ENCODE measurements around the gene PGGHG. TPM values are rescaled to one million over a fixed set of nuclear protein-coding genes. Genes with fewer than 3 reads are reported as not detected.
A peak's percentile ranks its signal among the peaks of the same experiment; 100 is the strongest.

The PGGHG gene
- 10 to 100 TPM; 17.0 to 24.9 TPM for total RNA-seq

DNA sequence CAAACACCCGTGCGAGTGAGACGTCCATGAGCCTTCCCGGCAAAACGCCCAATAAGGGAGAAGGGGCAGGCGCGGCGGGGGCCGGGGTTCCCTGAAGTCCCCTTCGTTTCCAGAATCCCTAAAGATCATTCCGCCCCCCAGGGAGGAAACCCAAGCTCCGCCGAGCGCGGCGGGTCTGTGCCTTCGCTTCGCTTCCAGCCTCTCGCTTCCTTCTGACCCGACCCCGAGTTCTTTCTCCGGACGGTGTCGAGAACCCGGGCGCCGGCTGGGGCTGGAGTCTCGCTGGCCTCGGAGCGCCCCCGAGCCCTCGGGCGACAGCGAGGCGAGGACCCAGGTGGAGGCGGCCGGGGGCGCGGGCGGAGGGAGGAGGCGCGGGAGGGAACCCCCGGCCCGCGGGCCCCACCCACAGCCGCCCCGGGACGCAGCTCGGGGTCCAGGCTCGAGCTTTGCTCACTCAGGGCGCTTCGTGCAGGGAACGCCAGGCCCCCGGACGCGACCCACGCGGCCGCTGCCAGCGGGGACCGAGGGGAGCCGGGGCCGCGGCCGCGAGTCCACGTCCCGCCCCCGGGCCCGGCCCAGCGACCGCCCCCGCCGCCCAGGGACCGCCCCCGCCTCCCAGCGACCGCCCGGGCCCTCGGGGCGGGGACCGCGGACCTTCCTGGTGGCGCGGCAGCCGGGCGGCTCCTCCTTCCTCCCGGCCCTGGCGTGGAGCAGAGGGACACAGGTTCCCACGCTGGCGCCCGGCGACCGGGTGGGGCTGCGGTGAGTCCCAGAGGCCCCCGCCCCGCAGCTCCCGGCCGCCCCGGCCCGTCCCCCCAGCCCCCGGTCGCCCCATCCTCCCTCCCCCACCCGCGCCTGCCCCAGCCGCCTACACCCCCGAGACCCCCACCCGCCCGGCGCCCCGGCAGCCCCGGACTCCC, at the start of gene PGGHG:
Gene PGGHG, plus strand, starts transcription at position 649 of the 920 bp plus-strand sequence. CDS start 691 bp downstream, outside the sequence.
- H3K4me3 Mint-ChIP-seq: peak within 1 kb of the TSS; percentile 90
- peak within 1 kb of the TSS; percentile 51 to 68 for H3K27ac Mint-ChIP-seq
- ATAC-seq (peak; percentile 86 to 92), DNase-seq (ENCODE audit: low spot score) (peak; percentile 85)
- H3K9me3 Mint-ChIP-seq: no peaks in the 10 kb centered on the region
- peaks cover 2 to 16% of the 10 kb centered on the region in 2 donors for H3K27me3 Mint-ChIP-seq
- H3K36me3 Mint-ChIP-seq: no peaks in the 10 kb centered on the region
- peaks cover 15 to 24% of the 10 kb centered on the region in 2 donors for H3K4me1 Mint-ChIP-seq (ENCODE audit: low read depth in 2 of 2)

DNA sequence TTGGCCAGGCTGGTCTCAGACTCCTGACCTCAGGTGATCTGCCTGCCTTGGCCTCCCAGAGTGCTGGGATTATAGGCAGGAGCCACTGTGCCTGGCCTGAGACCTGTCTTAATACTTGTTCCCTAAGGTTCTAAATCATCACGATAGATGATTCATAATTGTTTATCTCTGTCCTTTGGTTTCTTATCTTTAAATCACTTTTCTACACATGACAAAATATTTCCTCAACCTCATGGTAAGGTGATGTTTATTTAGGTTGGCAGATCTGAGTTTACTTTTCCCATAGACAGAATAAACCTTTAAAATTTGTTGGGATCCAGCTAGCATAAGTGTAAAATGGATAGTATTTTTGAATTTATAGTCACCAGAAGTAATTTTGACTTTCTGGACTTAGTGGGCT, 48.6 kb upstream of the PGGHG start:
- H3K4me1 Mint-ChIP-seq (ENCODE audit: low read depth in 2 of 2): peaks cover 35 to 47% of the 10 kb centered on the region in 2 donors

DNA sequence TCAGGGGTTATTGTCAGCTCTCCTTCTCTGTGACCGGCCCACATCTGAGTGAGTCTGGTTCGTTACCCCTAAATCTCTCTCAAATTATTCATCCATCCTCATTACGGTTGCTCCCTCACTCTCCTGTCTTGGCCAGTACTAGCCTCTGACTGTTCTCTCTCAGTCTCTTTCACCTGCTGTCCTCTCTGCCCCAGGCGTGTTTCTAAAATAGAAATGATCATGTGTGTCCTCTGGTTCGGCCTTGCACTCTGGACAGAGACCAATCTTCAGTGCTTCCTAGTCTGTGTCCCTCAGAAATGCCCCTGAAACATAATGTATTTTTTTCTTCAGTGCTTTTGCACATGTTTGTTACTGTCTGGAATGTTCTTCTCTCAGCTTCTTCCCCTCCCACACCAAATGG, 47.3 kb upstream of the PGGHG start:
- Mint-ChIP-seq H3K27me3 (no peaks in the 10 kb centered on the region), H3K4me3 (no peak overlapping the region), H3K4me1 (ENCODE audit: low read depth in 2 of 2) (peaks cover 29 to 42% of the 10 kb centered on the region in 2 donors), H3K36me3 (peaks cover 42% of the 10 kb centered on the region), H3K9me3 (no peaks in the 10 kb centered on the region), H3K27ac (peak overlapping the region in 1 of 2 donors; percentile 36)
- no peak for DNase-seq (ENCODE audit: low spot score)
- no peak for ATAC-seq

More for the DNA sequence above, 48.6 kb upstream of the PGGHG start:
- no peaks in the 10 kb centered on the region for H3K27me3 Mint-ChIP-seq
- no peak overlapping the region for H3K4me3 Mint-ChIP-seq
- DNase-seq (ENCODE audit: low spot score): no peak
- no peak for ATAC-seq
- H3K9me3 Mint-ChIP-seq: no peaks in the 10 kb centered on the region
- no peak overlapping the region for H3K27ac Mint-ChIP-seq
- H3K36me3 Mint-ChIP-seq: peaks cover 34% of the 10 kb centered on the region

DNA sequence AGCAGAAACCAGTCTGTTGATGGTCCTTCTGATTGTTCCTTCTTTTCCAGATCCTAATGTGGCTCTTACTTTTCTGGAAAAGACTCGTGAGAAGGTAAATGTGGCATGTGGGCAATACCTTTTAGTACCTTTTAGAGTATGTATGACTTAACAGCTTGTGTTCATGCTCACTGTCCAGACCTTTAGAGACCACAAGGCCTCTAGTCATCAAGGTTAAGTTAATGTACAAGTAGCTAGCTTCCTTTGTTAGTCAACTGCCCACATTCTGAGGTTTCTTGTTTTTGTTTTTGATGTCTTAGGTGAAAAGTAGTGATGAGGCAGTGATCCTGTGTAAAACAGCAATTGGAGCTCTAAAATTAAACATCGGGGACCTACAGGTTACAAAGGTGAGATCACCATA, 44.5 kb upstream of the PGGHG start:
- ATAC-seq: no peak

DNA sequence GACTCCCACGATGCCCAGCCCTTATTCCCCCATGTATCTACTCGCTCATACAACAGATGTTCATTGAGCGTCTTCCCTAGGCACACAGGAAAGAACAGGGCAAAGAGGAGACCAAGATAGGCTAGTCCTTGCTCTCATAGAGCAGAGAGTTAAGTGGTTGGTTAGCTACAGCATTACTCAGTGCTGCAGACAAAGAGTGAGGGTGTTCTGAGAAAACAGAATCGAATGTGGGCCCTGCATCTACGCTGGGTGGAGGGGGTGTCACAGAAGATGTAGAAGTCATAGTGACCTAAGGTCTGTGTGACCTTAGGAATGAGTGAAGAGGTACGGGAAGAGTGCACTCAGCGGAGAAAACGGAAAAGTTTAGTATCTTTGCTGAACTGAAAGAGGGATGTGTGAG, 39.9 kb upstream of the PGGHG start:
- H3K27ac Mint-ChIP-seq: no peak overlapping the region
- no peak for DNase-seq (ENCODE audit: low spot score)
- no peak overlapping the region for H3K4me3 Mint-ChIP-seq
- H3K27me3 Mint-ChIP-seq: no peaks in the 10 kb centered on the region
- H3K9me3 Mint-ChIP-seq: no peaks in the 10 kb centered on the region
- H3K36me3 Mint-ChIP-seq: peaks cover 32% of the 10 kb centered on the region
- peaks cover 5 to 10% of the 10 kb centered on the region in 2 donors for H3K4me1 Mint-ChIP-seq (ENCODE audit: low read depth in 2 of 2)
- ATAC-seq: no peak

More for the DNA sequence above, 44.5 kb upstream of the PGGHG start:
- no peak for DNase-seq (ENCODE audit: low spot score)
- Mint-ChIP-seq H3K9me3 (no peaks in the 10 kb centered on the region), H3K4me1 (ENCODE audit: low read depth in 2 of 2) (peaks cover 23 to 27% of the 10 kb centered on the region in 2 donors), H3K27me3 (no peaks in the 10 kb centered on the region), H3K36me3 (peaks cover 51% of the 10 kb centered on the region), H3K4me3 (no peak overlapping the region), H3K27ac (no peak overlapping the region)

DNA sequence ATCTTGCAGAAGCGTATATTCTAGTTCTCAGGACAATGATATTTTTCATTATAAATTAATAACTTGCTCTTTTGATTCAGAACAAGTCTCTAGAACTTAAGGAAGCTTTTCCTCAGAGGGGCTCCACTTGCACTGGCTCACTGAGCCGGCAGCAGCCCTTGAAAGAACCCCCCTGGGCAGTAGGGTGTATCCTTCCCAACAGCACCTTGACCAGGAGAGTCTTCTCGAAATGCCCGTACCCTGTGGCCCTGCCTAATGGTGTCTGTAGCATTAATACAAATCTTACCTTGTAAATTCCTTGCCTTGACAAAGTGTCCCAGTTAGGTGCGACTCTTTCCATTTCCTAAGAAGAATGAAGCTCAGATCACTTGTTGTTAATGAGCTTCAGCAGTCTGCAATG, 38.7 kb upstream of the PGGHG start:
- no peak for ATAC-seq
- H3K4me3 Mint-ChIP-seq: no peak overlapping the region
- peaks cover 5 to 8% of the 10 kb centered on the region in 2 donors for H3K4me1 Mint-ChIP-seq (ENCODE audit: low read depth in 2 of 2)
- no peak for DNase-seq (ENCODE audit: low spot score)
- peaks cover 28% of the 10 kb centered on the region for H3K36me3 Mint-ChIP-seq
- no peaks in the 10 kb centered on the region for H3K9me3 Mint-ChIP-seq
- no peaks in the 10 kb centered on the region for H3K27me3 Mint-ChIP-seq
- H3K27ac Mint-ChIP-seq: no peak overlapping the region

DNA sequence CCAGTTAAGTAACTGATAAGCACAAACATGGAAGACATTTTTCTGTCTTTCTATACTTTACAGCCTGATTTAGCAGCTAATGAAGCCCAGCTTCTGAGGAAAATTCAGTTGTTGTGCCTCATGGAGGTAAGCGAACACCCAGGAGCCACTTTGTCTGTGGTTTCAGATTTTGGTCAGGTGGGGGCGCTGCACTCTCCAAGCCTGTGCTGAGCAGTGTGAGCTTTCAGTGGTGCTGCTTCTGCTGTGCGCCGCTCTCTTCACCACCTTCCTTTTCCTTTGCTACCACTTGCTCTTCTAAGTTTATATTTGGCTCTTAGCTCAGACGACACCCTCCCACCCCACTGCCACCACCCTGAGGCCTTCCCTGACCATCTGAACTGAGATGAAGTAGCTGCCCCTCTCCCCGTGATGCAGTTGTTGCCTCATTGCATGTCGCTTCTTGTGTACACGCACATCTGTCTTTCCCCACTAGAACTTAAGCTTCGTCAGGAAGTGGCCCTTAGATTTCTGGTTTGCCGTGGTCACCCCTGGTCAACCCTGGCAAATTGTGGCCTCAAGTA, 38.1 kb upstream of the PGGHG start:
- Mint-ChIP-seq H3K4me1 (ENCODE audit: low read depth in 2 of 2) (peaks cover 5 to 7% of the 10 kb centered on the region in 2 donors), H3K27ac (no peak overlapping the region), H3K4me3 (no peak overlapping the region), H3K27me3 (no peaks in the 10 kb centered on the region), H3K9me3 (no peaks in the 10 kb centered on the region), H3K36me3 (peaks cover 22% of the 10 kb centered on the region)
- ATAC-seq (peak; percentile 79), DNase-seq (ENCODE audit: low spot score) (peak; percentile 75)

DNA sequence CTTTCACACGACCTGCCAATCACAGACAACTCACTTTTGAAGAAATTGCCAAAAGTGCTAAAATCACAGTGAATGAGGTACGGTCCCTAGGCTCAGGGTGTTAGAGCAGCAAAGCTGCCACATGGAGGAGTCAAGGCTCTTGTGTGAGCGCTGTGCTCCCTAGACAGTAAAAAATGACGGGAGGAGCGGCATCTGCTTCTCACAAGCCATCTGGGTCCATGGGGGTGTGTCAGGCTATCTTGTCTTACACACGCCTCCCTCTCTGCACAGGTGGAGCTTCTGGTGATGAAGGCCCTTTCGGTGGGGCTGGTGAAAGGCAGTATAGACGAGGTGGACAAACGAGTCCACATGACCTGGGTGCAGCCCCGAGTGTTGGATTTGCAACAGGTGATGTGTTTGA, 37.4 kb upstream of the PGGHG start:
- H3K27ac Mint-ChIP-seq: no peak overlapping the region
- H3K9me3 Mint-ChIP-seq: no peaks in the 10 kb centered on the region
- peaks cover 5 to 7% of the 10 kb centered on the region in 2 donors for H3K4me1 Mint-ChIP-seq (ENCODE audit: low read depth in 2 of 2)
- H3K36me3 Mint-ChIP-seq: peaks cover 20% of the 10 kb centered on the region
- DNase-seq (ENCODE audit: low spot score) (no peak), ATAC-seq (no peak)
- H3K27me3 Mint-ChIP-seq: no peaks in the 10 kb centered on the region
- no peak overlapping the region for H3K4me3 Mint-ChIP-seq

DNA sequence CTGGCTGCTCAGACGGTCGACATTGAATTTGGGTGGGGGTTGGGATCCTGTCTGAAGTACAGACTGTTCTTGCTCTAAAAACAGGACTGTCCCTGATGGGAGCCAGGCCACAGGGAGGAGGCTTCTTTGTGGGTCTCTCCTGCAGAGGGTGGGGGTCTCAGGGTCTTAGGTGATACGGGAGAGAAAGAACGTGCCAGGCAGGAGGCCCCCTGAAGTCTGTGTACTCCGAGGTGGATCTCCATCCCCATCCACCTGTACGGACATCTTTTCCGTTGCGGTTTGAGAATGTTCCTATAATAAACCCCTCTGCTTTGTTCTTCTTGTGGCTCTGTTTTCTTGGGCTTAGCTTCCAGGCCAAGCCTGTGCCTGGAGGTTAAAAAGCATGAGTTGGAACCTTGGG, 36.3 kb upstream of the PGGHG start:
- H3K27ac Mint-ChIP-seq: no peak overlapping the region

DNA sequence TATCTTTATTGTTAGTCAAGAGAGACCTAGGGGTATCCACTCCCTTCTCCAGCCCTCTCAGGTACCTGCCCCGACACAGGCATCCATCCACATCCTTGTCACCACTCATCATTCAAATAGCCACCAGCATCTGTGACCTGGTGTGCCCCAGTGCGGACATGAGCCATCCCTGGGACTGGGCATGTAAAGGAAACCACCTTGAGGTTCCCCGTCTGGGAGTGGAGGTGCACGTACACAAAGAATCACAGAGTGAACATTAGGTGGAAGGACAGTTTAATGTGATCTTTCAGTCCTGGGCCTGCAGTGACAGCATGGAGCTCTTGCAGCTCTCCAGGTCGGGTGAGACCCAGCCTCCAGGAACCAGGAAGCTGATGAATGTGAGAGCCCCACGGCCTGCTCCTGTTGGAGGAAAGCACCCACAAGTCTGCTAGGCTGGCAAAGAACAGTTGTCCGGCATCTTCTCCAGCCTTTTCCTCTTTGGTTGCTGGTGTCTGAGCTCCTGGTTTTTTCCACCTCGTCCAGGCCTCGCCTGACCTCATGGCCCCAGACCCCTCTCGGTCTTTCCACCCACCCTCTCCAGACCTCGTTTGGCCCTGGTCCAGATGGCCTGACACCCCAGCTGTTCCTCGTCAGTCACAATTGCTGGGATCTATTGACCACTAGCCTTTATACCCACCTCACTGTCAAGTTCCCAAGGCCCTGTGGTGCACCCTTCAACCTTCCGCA, 35.6 kb upstream of the PGGHG start:
- ATAC-seq (no peak), DNase-seq (ENCODE audit: low spot score) (no peak)
- H3K9me3 Mint-ChIP-seq: no peaks in the 10 kb centered on the region
- H3K4me3 Mint-ChIP-seq: no peak overlapping the region
- H3K27me3 Mint-ChIP-seq: no peaks in the 10 kb centered on the region
- peaks cover 5 to 7% of the 10 kb centered on the region in 2 donors for H3K4me1 Mint-ChIP-seq (ENCODE audit: low read depth in 2 of 2)
- peaks cover 12% of the 10 kb centered on the region for H3K36me3 Mint-ChIP-seq
- no peak overlapping the region for H3K27ac Mint-ChIP-seq

More for the DNA sequence above, 36.3 kb upstream of the PGGHG start:
- H3K9me3 Mint-ChIP-seq: no peaks in the 10 kb centered on the region
- no peak overlapping the region for H3K4me3 Mint-ChIP-seq
- peaks cover 5 to 7% of the 10 kb centered on the region in 2 donors for H3K4me1 Mint-ChIP-seq (ENCODE audit: low read depth in 2 of 2)
- DNase-seq (ENCODE audit: low spot score): no peak
- peaks cover 12% of the 10 kb centered on the region for H3K36me3 Mint-ChIP-seq
- ATAC-seq: no peak
- H3K27me3 Mint-ChIP-seq: no peaks in the 10 kb centered on the region

DNA sequence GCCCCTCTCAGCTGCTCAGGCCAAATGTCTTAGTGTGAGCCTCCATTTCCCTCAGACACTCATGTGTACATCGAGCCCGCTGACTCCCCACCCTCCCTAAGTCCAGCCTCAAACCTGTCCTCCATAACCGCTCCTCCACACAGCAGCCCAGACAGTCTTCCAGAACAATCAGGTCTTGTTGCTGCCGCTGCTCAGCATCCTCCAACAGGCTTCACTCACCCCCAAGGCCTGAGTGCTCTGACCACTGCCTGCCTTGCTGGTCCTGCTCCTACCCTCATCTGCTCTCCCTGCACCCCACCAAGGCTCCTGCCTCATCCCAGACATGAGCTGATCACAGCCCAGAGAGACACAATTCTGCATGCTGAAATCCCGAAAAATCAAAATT, 35.0 kb upstream of the PGGHG start:
- Mint-ChIP-seq H3K36me3 (peaks cover 12% of the 10 kb centered on the region), H3K27me3 (no peaks in the 10 kb centered on the region), H3K4me1 (ENCODE audit: low read depth in 2 of 2) (peaks cover 5 to 7% of the 10 kb centered on the region in 2 donors), H3K4me3 (no peak overlapping the region), H3K27ac (no peak overlapping the region), H3K9me3 (no peaks in the 10 kb centered on the region)
- ATAC-seq (no peak), DNase-seq (ENCODE audit: low spot score) (no peak)

DNA sequence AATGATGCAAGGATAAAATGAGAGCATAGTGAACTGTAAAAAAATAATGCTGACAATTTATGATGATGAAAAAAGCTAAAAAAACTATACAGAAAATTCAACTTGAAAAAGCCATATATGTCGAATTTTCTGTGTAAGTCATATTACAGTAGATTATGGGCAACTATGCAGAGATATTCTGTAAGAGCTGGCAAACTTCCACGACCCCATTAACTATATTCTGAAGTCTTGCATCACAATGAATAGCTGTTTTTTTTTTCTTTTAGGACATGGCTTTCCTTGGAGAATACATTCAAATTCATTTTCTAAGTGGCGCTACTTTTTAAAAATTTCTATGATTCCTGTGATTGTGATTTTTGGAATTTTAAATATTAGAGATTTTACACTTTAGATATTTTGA, 33.8 kb upstream of the PGGHG start:
- Mint-ChIP-seq H3K27ac (no peak overlapping the region), H3K4me3 (no peak overlapping the region), H3K9me3 (no peaks in the 10 kb centered on the region), H3K27me3 (no peaks in the 10 kb centered on the region), H3K36me3 (peaks cover 5% of the 10 kb centered on the region), H3K4me1 (ENCODE audit: low read depth in 2 of 2) (peaks cover 0 to 3% of the 10 kb centered on the region in 2 donors)
- ATAC-seq (no peak), DNase-seq (ENCODE audit: low spot score) (no peak)

DNA sequence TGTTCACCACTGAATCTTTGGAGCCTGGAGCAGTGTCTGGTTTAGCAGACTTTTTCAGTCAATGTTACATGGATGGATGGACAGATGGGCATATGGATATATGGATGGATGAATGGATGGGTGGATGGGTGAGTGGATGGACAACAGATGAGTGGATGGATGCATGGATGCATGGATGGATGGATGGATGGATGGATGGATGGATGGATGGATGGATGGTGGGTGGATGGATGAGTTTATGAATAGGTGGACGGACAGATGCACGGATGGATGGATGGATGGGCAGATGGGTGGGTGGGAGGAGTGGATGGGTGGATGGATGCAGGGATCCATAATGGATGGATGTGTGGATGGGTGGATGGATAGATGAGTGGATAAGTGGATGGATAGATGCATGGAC, 33.1 kb upstream of the PGGHG start:
- no peak overlapping the region for H3K27ac Mint-ChIP-seq
- no peak overlapping the region for H3K4me3 Mint-ChIP-seq
- no peaks in the 10 kb centered on the region for H3K27me3 Mint-ChIP-seq
- H3K4me1 Mint-ChIP-seq (ENCODE audit: low read depth in 2 of 2): peaks cover 0 to 3% of the 10 kb centered on the region in 2 donors
- no peak for ATAC-seq
- H3K9me3 Mint-ChIP-seq: no peaks in the 10 kb centered on the region
- peaks cover 5% of the 10 kb centered on the region for H3K36me3 Mint-ChIP-seq
- no peak for DNase-seq (ENCODE audit: low spot score)

All from natural killer cell treated with Interleukin-12 subunit alpha and Interleukin-12 subunit beta and Interleukin-15 and Interleukin-18, amount 100 ng/mL, for 72 hours (primary cell).